Caki2 (cell line): ENCODE results near the gene CCDC85B. TPM values are rescaled to one million over a fixed set of nuclear protein-coding genes. Genes with fewer than 3 reads are reported as not detected.
"Not testable (repeated sequence)": the region's sequence is repeated elsewhere in the genome, so short reads cannot be mapped to it uniquely, and the experiment has no call there.

Experiments
- DNase-seq: peaks from one replicate; pipeline ENCODE4 v3.0.0-alpha.2; 2015; ENCODE audit warnings: low read depth
- in situ Hi-C: cut with HindIII; loops from 2 replicates; pipeline ENCODE4 v1.10.0; 2016; ENCODE audit warnings: low sequenced_read_pairs, low pct_unique_long_range_greater_than_20kb, mixed read lengths
- total RNA-seq: library from RNA; depleted of rRNA; stranded (reverse); fragments of >200 nt; shearing (Covaris generic); gene quantifications from 2 replicates; pipeline ENCODE4 v1.2.3, GENCODE V29; 2014; ENCODE audit warnings: low replicate concordance; rRNA removed

Gene CCDC85B
- total RNA-seq: 82.6 and 121 TPM in 2 replicates

DNA sequence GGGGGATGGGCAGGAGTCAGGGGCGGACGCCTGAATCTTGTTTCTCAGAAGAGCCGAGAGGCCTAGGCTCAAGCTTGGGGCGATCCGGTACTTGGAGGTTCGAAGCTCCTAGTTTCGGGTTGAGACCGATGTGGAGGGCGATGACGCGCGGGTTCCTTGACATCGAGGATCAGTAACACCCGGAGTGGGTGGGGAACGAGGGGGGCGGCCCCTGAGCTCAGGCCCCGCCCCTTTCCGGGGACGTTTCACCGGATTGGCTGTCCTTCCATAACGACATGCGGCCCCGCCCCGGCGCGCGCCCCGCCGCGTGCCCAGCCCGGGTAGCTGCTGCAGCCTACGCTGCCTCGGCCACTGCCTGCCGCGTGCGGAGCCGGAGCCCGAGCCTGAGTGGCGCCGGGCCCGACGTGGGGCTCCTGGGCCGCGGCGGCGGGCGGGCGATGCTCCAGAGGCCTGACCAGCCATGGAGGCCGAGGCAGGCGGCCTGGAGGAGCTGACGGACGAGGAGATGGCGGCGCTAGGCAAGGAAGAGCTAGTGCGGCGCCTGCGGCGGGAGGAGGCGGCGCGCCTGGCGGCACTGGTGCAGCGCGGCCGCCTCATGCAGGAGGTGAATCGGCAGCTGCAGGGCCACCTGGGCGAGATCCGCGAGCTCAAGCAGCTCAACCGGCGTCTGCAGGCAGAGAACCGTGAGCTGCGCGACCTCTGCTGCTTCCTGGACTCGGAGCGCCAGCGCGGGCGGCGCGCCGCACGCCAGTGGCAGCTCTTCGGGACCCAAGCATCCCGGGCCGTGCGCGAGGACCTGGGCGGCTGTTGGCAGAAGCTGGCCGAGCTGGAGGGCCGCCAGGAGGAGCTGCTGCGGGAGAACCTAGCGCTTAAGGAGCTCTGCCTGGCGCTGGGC lies at the start of gene CCDC85B:
Gene CCDC85B, plus strand, starts transcription at position 350 of the 895 bp plus-strand sequence. Its CDS starts 111 bp downstream, at position 461.
- in situ Hi-C loops: no loop called here
- DNase-seq: peak; percentile 91

DNA sequence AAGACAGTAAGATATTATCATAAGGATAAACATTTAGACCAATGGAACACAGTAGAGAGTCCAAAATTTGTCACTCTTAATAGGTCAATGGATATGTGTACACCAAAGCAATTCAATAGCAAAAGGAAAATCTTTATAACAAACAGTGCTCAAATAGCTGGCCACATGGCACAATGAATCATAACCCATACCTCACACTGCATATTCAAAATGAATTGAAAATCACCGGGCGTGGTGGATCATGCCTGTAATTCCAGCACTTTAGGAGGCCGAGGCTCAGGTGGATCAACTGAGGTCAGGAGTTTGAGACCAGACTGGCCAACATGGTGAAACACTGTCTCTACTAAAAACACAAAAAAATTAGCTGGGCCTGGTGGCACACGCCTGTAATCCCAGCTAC lies 48.3 kb upstream of the CCDC85B start:
- DNase-seq: no peak
- in situ Hi-C loops: no loop called here

DNA sequence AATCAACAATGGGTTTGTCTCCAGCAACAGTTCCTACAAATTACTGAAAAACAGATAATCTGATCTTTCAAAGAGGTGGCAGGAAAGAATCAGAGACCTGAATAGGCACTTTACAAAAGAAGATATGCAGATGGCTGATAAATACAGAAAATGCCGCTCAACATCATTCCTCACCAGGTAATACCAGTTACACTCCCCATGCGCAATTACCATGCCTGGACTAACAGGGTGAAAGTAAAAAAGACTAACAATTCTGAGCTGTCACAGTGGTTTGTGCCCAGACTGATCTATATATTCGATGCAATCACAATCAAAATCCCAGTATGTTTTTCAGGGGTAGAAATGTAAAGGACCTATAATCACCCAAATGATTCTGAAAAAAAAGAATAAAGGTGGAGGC lies 46.7 kb upstream of the CCDC85B start:
- DNase-seq: no peak
- in situ Hi-C loops: no loop called here

DNA sequence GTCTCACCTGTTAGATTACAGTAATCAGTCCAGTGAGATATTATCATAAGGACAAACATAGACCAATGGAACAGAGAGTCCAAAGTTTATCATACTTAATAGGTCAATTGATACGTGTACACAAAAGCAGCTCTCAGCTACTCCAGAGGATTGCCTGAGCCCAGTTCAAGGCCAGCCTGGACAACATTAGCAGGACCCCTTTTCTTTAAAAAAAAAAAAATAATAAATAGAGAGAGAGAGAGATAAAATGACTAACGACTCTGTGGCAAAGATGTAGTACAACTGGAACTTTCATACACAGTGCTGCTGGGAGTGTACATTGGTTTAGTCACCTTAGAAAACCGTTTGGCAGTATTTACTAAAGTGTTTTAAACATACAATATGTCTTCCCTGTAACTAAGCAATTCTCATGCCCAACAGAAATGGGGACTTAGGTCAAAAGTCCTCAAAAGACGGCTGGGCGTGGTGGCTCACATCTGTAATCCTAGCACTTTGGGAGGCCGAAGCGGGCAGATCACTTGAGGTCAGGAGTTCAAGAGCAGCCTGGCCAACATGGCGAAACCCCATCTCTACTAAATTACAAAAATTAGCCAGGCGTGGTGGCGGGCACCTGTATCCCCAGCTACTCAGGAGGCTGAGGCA lies 46.1 kb upstream of the CCDC85B start:
- in situ Hi-C loops: no loop called here
- no peak for DNase-seq

DNA sequence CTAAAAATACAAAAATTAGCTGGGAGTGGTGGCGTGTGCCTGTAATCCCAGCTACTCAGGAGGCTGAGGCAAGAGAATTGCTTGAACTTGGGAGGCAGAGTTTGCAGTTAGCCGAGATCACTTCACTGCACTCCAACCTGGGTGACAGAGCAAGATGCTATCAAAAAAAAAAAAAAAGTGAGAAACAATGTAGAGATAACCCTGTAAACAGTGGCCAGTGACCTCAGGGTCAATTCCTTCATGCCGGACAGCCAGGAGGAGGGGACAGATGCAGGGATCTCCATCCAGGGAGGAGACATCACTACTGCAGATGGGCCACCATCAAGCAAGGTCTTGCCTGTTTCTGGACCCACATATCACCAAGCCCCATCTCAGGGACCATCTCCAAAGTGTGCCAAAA lies 42.7 kb upstream of the CCDC85B start:
- DNase-seq: no peak
- in situ Hi-C loops: no loop called here

DNA sequence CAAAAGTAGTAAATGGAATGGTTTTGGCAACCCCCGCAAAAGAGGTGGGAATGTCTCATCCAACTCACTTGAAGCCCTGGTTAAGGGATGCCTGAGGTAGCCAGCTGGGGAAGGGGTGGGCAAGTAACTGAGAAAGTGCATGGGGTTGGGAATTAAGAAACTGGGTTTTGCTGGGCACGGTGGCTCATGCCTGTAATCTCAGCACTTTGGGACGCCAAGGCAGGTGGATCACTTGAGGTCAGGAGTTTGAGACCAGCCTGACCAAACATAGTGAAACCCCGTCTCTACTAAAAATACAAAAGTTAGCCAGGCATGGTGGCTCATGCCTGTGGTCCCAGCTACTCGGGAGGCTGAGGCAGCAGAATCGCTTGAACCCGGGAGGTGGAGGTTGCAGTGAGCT lies 41.8 kb upstream of the CCDC85B start:
- in situ Hi-C loops, DNase-seq: not testable (repeated sequence)

DNA sequence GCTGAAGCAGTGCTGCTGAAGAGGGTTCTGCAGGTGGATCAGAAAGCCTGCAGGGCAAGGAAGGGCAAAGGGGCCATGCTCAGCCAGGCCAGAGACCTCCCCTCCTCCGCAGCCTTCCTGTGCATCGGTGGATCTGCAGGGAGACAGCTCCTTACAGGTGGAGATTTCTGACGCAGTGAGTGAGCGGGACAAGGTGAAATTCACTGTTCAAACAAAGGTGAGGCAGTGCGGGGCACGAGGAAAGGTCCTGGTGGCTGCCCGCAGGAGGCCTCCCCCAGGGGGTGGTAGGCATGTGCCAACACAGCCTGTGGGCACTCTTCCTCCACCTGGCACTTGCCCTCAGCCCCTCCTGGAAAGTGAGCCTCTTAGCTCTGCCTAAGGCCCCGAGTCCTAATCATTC lies 41.1 kb upstream of the CCDC85B start:
- in situ Hi-C loops: no loop called here
- DNase-seq: no peak

DNA sequence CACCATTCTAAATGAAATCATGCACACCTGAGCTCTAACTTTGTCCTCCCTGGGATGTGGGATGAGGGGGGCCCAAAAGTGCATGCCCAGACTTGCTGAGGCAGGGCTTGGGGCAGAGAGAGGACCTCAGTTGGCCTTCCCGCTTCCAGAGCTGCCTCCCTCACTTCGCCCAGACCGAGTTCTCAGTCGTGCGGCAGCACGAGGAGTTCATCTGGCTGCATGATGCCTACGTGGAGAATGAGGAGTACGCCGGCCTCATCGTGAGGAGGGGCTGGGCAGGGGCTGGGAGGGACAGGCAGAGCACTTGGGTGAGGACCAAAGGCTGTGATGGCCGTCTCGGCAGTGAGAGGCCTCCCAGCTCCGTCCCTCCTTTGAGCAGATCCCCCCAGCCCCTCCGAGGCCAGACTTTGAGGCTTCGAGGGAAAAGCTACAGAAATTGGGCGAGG lies 40.7 kb upstream of the CCDC85B start:
- no peak for DNase-seq
- in situ Hi-C loops: no loop called here

DNA sequence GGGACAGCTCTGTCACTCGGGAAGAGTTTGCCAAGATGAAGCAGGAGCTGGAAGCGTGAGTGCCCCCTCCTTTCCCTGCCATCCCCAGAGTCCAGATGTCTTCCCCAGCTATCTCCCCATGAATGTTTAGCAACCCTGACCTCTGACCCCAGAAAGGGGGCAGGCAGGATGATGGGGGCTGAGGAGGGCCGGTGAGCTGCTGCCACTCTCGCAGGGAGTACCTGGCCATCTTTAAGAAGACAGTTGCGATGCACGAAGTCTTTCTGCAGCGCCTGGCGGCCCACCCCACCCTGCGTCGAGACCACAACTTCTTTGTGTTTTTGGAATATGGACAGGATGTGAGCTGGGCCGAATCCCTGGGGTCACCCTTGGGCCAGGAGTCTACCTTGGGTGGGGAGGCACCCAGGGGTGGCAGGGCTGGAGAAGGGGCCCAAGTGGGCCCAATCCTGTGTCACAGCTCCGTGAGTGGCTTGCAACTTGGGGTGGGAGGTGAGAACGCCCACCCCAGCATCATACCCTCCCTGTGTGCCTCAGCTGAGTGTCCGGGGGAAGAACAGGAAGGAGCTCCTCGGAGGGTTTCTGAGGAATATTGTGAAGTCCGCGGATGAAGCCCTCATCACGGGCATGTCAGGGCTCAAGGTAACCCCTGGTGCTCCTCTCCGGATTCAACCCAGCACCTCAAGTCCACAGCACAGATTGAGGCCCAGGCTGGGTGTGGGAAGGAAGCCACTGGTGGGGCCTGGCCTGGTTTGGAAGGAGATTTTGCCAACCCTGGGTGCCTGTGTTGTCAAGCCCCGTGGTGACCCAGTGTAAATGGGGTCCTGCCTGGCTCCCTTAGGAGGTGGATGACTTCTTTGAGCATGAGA lies 40.0 kb upstream of the CCDC85B start:
- no peak for DNase-seq
- in situ Hi-C loops: no loop called here

DNA sequence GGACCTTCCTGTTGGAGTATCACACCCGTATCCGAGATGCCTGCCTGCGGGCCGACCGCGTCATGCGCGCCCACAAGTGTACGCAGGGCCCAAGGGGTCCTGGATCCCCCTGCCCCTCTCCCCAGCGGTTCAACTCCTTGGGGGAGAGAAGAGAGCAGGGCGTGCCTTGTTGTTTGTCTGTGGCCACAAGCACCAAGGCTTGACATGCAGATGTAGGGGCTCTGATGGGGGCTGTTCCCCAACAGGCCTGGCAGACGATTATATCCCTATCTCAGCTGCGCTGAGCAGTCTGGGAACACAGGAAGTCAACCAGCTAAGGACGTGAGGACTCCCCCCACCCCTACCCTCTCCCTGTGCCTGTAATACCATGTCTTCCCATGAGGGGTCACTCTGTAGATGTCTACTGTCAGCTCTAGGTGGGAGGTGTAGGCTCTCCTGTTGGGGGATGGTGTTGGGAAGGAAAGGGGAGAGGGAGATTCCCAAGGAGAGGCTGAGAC lies 39.3 kb upstream of the CCDC85B start:
- in situ Hi-C loops: no loop called here
- no peak for DNase-seq

DNA sequence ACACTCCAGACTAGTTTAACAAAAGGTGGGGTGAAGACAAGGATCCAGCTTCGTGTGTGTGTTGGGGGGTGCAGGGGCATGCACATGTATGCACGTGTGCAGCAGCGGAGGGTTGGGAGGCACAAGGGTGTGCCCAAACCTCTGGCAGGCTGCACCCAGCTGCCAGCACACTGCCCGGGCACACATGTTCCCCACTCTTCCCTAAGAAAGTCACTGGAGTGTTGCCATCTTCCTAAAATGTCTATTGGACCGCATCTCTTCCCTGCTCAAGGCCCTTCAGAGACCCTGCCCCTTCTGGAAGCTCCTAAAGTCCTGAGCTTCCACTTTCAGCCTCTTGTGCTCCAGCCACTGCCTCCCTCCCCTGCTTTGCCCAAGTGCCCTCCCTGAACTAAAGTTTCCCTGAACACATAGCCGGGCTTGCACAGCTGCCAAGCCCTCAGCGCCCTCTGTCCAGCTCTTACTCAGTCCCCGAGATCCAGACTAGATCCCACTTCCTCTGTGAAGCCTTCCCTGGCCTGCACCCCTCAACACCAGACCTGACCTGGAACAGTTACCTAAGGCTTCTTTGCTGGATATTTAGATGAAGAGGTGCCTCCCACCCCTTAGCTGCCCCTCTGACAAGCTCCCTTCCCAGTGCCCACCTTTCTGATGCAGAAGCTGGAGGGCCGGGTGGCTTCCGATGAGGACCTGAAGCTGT lies 38.5 kb upstream of the CCDC85B start:
- no peak for DNase-seq
- in situ Hi-C loops: no loop called here

DNA sequence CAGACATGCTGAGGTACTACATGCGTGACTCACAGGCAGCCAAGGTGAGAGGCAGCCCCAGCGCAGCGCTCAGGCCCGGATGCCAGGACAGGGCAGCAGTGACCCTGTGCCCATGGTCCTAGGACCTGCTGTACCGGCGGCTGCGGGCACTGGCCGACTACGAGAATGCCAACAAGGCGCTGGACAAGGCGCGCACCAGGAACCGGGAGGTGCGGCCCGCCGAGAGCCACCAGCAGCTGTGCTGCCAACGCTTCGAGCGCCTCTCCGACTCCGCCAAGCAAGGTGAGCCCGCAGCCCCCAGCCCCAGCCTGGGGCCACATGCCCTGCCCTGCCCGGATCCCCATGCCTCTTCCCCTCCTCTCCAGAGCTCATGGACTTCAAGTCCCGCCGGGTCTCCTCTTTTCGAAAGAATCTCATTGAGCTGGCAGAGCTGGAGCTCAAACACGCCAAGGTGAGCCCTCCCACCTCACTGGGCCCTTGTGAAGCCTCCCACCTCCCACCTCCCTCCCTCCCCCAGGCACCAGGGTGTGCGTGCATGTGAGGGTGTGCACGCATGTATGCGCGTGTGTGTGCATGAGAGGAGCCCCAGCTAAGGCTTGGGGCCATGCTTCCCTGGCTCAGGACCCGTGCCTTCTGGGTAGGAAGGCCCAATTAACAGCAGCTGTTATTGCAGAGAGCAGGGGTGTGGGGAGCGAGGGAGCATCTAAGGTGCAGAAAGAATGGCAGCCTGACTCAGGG lies 37.8 kb upstream of the CCDC85B start:
- in situ Hi-C loops: no loop called here
- DNase-seq: no peak

DNA sequence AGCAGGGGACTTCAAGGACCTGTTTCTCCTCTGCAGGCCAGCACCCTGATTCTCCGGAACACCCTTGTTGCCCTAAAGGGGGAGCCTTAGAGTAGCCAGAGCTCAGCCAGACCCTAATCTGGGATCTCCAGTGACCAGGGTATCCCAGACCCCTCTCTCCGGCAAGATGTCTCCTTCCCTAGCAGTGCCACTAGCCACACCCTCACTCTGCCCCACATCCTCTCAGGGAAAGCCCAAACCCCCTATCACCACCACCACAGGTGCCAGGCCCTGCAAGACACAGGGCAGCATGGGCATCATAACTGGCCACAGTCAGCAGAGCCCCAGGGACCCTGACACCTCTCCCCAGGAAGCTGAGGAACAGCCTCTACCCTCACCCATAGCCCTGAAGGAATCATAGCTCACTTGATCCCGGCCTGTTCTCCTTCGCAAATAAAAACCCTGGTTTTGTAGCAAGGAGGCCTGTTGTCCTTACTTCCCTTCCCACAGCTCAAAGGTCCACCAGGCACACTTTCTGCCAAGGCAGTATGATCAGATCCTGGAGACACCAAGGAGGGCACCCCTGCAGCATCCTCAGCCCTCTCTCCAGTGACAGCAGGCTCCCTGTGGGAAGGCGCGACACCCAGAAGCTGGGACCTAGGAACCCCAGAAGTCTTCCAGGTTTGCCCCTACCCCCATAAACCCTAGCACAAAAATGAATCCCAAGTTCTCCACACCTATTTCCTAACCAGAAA lies 37.1 kb upstream of the CCDC85B start:
- in situ Hi-C loops: no loop called here
- DNase-seq: no peak

DNA sequence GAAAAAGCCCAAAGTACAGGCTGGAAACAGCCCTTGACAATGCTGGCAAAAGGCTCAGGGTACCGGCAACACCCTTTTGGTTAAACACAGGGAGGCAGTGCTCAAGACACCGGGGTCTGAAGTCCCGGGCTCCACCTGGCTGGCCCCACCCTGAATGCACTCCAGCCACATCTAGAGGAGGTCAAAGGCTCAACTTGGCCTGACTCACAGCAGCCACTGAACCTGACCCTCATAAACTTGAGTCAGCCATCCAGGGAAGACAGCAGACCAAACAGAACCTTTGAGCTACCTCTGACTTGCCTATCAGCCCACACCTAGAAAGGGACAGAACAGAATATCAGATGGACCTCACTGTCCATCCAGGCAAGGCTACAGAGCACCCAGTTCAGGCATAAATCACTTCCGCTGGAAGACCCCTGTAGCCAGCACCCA lies 36.3 kb upstream of the CCDC85B start:
- DNase-seq: no peak
- in situ Hi-C loops: no loop called here

DNA sequence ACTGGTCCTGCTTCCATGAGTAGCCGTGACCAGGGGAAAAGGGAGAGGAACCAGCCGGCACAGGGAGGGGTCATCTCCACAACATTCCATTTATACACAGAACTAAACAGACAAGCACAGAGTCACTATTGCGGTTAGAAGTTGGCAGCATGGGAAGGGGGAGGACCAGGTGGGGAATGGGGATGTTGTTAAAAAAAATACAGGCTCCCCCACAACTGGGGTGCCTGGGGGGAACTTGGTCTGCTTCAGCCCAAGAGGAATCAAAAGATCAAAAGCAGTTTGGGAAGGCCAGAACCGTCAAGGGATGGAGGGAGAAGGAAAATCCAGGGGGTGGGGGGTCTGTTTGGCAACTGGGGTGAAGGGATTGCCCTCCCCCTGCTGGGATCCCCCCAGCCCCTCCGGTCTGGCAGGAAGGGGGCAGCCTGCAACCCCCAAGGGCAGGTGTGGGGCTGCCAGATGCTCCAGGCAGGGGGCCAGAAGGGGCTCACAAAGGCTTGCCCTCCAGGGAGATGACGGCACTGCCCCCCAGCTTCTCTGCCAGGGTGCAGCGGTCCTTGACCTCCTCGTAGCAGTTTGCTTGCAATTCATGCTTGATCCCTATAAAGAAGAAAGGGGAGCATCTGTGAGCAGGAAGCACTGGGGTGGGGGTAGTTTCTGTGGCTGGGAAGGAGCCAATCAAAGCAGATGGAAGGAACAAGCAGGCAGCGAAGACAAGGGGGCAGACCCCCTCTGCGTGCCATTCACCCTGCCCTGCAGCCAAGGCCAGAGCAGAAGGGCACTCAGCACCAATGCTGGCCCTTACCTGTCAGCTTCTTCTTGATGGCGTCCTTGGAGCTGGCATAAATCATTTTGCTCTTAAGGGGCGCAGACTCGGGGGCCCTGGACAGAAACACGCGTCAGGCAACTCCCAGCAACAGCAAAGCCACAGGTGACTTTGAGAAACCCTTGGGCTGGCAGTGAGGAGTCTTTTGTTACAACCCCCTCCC lies 35.3 kb upstream of the CCDC85B start:
- DNase-seq: no peak
- in situ Hi-C loops: no loop called here

DNA sequence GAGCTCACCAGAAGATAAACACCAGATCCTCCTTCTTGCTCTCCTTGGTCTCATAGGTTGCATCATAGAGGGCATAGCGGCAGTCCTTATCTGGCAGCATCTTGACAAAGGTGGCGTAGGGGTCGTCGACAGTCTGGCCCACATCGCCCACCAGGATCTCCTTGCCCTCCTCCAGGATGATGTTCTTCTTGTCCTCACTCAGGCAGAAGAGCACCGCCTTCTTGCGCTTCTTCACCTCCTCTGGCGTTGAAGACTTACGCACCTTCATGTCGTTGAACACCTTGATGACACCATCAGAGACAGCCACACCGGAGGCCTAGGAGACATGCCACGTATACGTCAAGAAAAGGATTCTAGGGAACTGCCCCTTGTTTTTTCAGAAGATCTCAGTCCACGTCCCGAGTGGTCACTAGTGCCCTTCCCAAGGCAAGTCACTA lies 34.5 kb upstream of the CCDC85B start:
- no peak for DNase-seq
- in situ Hi-C loops: no loop called here
